ENCODE measurements around the gene CAPN12.

DNA sequence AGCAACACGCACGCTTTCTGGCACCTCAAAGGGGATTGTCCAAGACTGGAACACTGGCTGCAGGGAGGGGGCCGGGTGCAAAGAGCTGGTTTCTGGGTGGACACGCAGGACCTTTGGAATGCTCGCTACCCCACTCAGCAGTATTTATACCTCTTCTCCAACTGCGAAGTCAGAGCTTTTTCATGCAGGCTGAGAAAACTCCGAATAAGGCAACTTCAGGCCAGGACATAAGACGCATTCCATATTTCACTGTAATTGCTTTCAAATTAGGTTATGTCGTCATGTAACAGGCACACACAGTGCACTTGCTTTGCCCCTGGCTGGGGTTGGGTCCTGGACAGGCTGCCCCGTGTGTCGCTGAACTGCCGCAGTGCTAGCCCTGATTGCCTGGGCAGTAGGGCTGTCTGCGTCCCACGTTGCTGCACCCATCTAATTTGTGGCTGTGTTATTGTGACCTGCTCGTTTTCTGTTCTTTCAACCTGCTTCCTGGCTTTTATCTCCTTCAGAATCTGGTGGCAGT lies 52.3 kb downstream of the CAPN12 start:
- TF ChIP-seq, protein P1, sequence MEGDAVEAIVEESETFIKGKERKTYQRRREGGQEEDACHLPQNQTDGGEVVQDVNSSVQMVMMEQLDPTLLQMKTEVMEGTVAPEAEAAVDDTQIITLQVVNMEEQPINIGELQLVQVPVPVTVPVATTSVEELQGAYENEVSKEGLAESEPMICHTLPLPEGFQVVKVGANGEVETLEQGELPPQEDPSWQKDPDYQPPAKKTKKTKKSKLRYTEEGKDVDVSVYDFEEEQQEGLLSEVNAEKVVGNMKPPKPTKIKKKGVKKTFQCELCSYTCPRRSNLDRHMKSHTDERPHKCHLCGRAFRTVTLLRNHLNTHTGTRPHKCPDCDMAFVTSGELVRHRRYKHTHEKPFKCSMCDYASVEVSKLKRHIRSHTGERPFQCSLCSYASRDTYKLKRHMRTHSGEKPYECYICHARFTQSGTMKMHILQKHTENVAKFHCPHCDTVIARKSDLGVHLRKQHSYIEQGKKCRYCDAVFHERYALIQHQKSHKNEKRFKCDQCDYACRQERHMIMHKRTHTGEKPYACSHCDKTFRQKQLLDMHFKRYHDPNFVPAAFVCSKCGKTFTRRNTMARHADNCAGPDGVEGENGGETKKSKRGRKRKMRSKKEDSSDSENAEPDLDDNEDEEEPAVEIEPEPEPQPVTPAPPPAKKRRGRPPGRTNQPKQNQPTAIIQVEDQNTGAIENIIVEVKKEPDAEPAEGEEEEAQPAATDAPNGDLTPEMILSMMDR (conservative IDR thresholded peaks at IDR 0.05; ENCODE audit: low read length), result no peak
- no peak for TF ChIP-seq EZH2phosphoT487 (IDR thresholded peaks at IDR 0.05; ENCODE audit: borderline replicate concordance, low read depth, low read length)
